ENCODE data around the gene HGS.

HGS gene

GRCh38 chr17:81684442-81684911 is 666 bp downstream of the HGS start:
- DNase-seq (ENCODE audit: low spot score): no peak

GRCh38 chr17:81685108-81685507 is 1.3 kb downstream of the HGS start:
- peak; percentile 50 for DNase-seq (ENCODE audit: low spot score)

- no peak for DNase-seq (ENCODE audit: low spot score)
Measured at GRCh38 chr17:81686614-81687013, 2.8 kb downstream of the HGS start.

- no peak for DNase-seq (ENCODE audit: low spot score)
Measured at GRCh38 chr17:81687770-81688541, 4.1 kb downstream of the HGS start.

- no peak for DNase-seq (ENCODE audit: low spot score)
Measured at GRCh38 chr17:81688616-81689015, 4.8 kb downstream of the HGS start.

- no peak for DNase-seq (ENCODE audit: low spot score)
Measured at GRCh38 chr17:81690066-81690465, 6.3 kb downstream of the HGS start.

- DNase-seq (ENCODE audit: low spot score): no peak
Measured at GRCh38 chr17:81690549-81690948, 6.7 kb downstream of the HGS start.

GRCh38 chr17:81691196-81691595 is 7.4 kb downstream of the HGS start:
- DNase-seq (ENCODE audit: low spot score): no peak

- DNase-seq (ENCODE audit: low spot score): no peak
Measured at GRCh38 chr17:81691608-81692007, 7.8 kb downstream of the HGS start.

GRCh38 chr17:81693509-81694210 is 9.8 kb downstream of the HGS start:
- DNase-seq (ENCODE audit: low spot score): peak; percentile 40

GRCh38 chr17:81694810-81695209 is 11.0 kb downstream of the HGS start:
- DNase-seq (ENCODE audit: low spot score): no peak

GRCh38 chr17:81695211-81695610 is 11.4 kb downstream of the HGS start:
- DNase-seq (ENCODE audit: low spot score): no peak

GRCh38 chr17:81695801-81696200 is 12.0 kb downstream of the HGS start:
- DNase-seq (ENCODE audit: low spot score): no peak

- DNase-seq (ENCODE audit: low spot score): no peak
Measured at GRCh38 chr17:81696218-81696941, 12.6 kb downstream of the HGS start.

- no peak for DNase-seq (ENCODE audit: low spot score)
Measured at GRCh38 chr17:81697261-81698044, 13.6 kb downstream of the HGS start.

- DNase-seq (ENCODE audit: low spot score): no peak
Measured at GRCh38 chr17:81700353-81701287, 16.8 kb downstream of the HGS start.

GRCh38 chr17:81701288-81702071 is 17.7 kb downstream of the HGS start:
- peak; percentile 64 for DNase-seq (ENCODE audit: low spot score)

GRCh38 chr17:81702934-81703746 is 19.3 kb downstream of the HGS start, which contains the start of gene MRPL12:
MRPL12 (plus strand) TSS chr17:81703367; CDS start chr17:81703502, 135 bp downstream.
- peak; percentile 95 for DNase-seq (ENCODE audit: low spot score)
